C4-2B (cell line): ENCODE measurements around the gene PGM5.

Source experiments
- H3K27ac ChIP-seq: fragments of 450-650 bp; 2 replicates; pipeline ENCODE4 v1.5.1; 2017
- CTCF ChIP-seq: fragments of 450-650 bp; conservative IDR thresholded peaks from 2 replicates; pipeline ENCODE4 v1.5.1; 2017; ENCODE audit warnings: mild to moderate bottlenecking
- ZFX ChIP-seq: fragments of 450-650 bp; IDR thresholded peaks from 2 replicates; pipeline ENCODE4 v1.6.1; 2017

The PGM5 gene

GRCh38 chr9:68506551-68506950, 150.1 kb downstream of the PGM5 start:
- no peak overlapping the region for H3K27ac ChIP-seq

GRCh38 chr9:68507130-68507805, 150.9 kb downstream of the PGM5 start:
- H3K27ac ChIP-seq: no peak overlapping the region
- TF ChIP-seq ZFX: no peak
- TF ChIP-seq CTCF: peak; percentile 86

More at GRCh38 chr9:68506551-68506950, 150.1 kb downstream of the PGM5 start:
- no peak for TF ChIP-seq ZFX
- TF ChIP-seq CTCF: no peak

DNA sequence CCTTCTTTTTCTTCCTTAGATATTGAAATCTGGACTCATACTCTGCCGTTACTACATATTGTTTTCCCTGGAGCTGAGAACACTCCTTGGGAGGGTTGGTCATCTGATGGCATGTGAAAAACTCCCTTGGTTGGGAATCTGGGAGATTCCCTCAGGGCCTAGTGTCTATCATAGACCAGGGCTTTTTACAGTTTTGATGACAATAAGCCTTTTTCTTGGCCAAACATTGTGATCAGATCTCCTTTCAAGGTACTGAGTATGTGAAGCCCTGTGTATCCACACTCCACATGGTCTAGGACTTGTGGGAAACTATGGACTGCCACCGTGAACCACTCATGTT, 151.4 kb downstream of the PGM5 start:
- no peak overlapping the region for H3K27ac ChIP-seq
- TF ChIP-seq CTCF (peak; percentile 40), ZFX (no peak)

GRCh38 chr9:68508547-68508946, 152.1 kb downstream of the PGM5 start:
- no peak for TF ChIP-seq CTCF
- no peak for TF ChIP-seq ZFX

DNA sequence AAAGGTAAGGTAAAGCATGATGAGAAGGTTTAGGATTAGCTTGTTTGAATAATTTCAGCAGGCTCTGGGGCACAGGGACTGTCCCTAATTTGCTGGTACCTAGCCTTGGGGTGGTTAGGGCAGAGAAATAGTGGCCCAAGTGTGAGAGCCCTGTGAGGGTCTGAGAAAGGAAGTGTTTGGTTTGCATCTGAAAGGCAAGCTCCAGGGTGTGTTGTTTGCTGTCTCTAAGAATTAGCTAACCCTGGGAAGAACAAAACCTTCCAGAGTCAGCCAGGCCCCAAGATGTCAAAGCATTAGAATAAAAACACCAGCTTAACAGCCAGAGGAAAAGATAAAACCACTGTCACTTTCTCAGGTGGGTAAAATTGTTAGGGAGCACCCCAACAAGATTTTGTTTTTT, 153.3 kb downstream of the PGM5 start:
- TF ChIP-seq ZFX (no peak), CTCF (no peak)
- H3K27ac ChIP-seq: no peak overlapping the region

More at GRCh38 chr9:68508547-68508946, 152.1 kb downstream of the PGM5 start:
- no peak overlapping the region for H3K27ac ChIP-seq

GRCh38 chr9:68513385-68513784, 157.0 kb downstream of the PGM5 start:
- no peak for TF ChIP-seq CTCF
- no peak for TF ChIP-seq ZFX
- H3K27ac ChIP-seq: no peak overlapping the region

- TF ChIP-seq CTCF: no peak
- no peak for TF ChIP-seq ZFX
- H3K27ac ChIP-seq: no peak overlapping the region
Measured at GRCh38 chr9:68513981-68514380, 157.6 kb downstream of the PGM5 start.
